HG02938 (cell line): Measurements from ENCODE around the gene RBBP7.

ENCODE experiments used
- ATAC-seq: cut with Tn5 transposase; IDR thresholded peaks from one replicate; pipeline ENCODE4 v1.9.1; 2021; ENCODE audit warnings: mild to moderate bottlenecking, moderate library complexity; ENCODE audit not compliant: unreplicated experiment

RBBP7 gene

GRCh38 chrX:16867947-16868346 lies 2.2 kb downstream of the RBBP7 start:
- no peak for ATAC-seq

GRCh38 chrX:16862829-16863228 lies 7.3 kb downstream of the RBBP7 start:
- ATAC-seq = no peak

GRCh38 chrX:16856744-16857143 lies 13.4 kb downstream of the RBBP7 start:
- ATAC-seq = no peak

- peak; percentile 61 for ATAC-seq
These were observed 14.1 kb downstream of the RBBP7 start for GRCh38 chrX:16856076-16856404.

GRCh38 chrX:16855363-16856075 lies 14.6 kb downstream of the RBBP7 start:
- peak; percentile 24 for ATAC-seq

- no peak for ATAC-seq
These were observed 16.6 kb downstream of the RBBP7 start for GRCh38 chrX:16853537-16853936.

- no peak for ATAC-seq
These were observed 17.5 kb downstream of the RBBP7 start for GRCh38 chrX:16852617-16853179.

- ATAC-seq = no peak
These were observed 18.3 kb downstream of the RBBP7 start for GRCh38 chrX:16851827-16852226.

GRCh38 chrX:16851421-16851820 lies 18.7 kb downstream of the RBBP7 start:
- ATAC-seq = no peak

GRCh38 chrX:16848541-16848940 lies 21.6 kb downstream of the RBBP7 start:
- no peak for ATAC-seq

- ATAC-seq = no peak
These were observed 24.5 kb downstream of the RBBP7 start for GRCh38 chrX:16845686-16846085.

- ATAC-seq = no peak
These were observed 26.8 kb downstream of the RBBP7 start for GRCh38 chrX:16843208-16843909.

GRCh38 chrX:16842684-16843083 lies 27.5 kb downstream of the RBBP7 start:
- no peak for ATAC-seq

- no peak for ATAC-seq
These were observed 30.2 kb downstream of the RBBP7 start for GRCh38 chrX:16839852-16840460.

GRCh38 chrX:16839219-16839851 lies 30.8 kb downstream of the RBBP7 start:
- ATAC-seq = no peak

- ATAC-seq = no peak
These were observed 31.7 kb downstream of the RBBP7 start for GRCh38 chrX:16838202-16839066.

GRCh38 chrX:16836371-16836770 lies 33.8 kb downstream of the RBBP7 start:
- ATAC-seq = no peak

- ATAC-seq = no peak
These were observed 35.4 kb downstream of the RBBP7 start for GRCh38 chrX:16834806-16835205.

- no peak for ATAC-seq
These were observed 37.9 kb downstream of the RBBP7 start for GRCh38 chrX:16832301-16832700.

- no peak for ATAC-seq
These were observed 41.8 kb downstream of the RBBP7 start for GRCh38 chrX:16828124-16828908.
